Stomach (tissue), 9 donors: Measurements from ENCODE around the gene FCRL6. TPM values are rescaled to one million over a fixed set of nuclear protein-coding genes. Genes with fewer than 3 reads are reported as not detected.

ENCODE experiments used
- DNase-seq, 2 donors: peaks; one replicate each; pipeline versions ENCODE4 v3.0.0 to v3.0.0-alpha.2; 2013 to 2019
- H3K27ac ChIP-seq, 5 donors: fragments of 200-600 bp in 4 of 5; sonication (generic) in 4 of 5; one replicate each; pipeline ENCODE4 v1.5.1; 2013 to 2019; ENCODE audit warnings: mild to moderate bottlenecking in 1 of 5, moderate library complexity in 1 of 5
- H3K27me3 ChIP-seq, 3 donors: fragments of 200-600 bp; sonication (generic); one replicate each; pipeline ENCODE4 v1.5.1; 2017 to 2019; ENCODE audit warnings: mixed run types in 1 of 3
- H3K36me3 ChIP-seq, 4 donors: fragments of 200-600 bp; sonication (generic); 1 replicate in 3 of 4; 2 replicates in 1 of 4; pipeline ENCODE4 v1.5.1; 2016 to 2019
- H3K4me1 ChIP-seq, 4 donors: fragments of 200-600 bp; sonication (generic); one replicate each; pipeline ENCODE4 v1.5.1; 2016 to 2019
- H3K4me3 ChIP-seq, 4 donors: fragments of 200-600 bp; sonication (generic) in 3 of 4; one replicate each; pipeline ENCODE4 v1.5.1; 2016 to 2019; ENCODE audit warnings: mild to moderate bottlenecking in 1 of 4
- H3K9me3 ChIP-seq, 4 donors: fragments of 200-600 bp; sonication (generic); one replicate each; pipeline ENCODE4 v1.5.1; 2016 to 2019
- EP300 ChIP-seq: sonication (generic); formaldehyde crosslinking; IDR thresholded peaks from one replicate; pipeline ENCODE4 v1.6.1; 2017; ENCODE audit warnings: antibody characterized with exemption
- POLR2A ChIP-seq, 4 donors: fragments of 450-650 bp; IDR thresholded peaks; one replicate each; pipeline ENCODE4 v1.6.1; 2016; ENCODE audit warnings: antibody characterized with exemption in 4 of 4, control low read depth in 2 of 4, mild to moderate bottlenecking in 1 of 4, moderate library complexity in 1 of 4
- POLR2AphosphoS5 ChIP-seq, 3 donors: sonication (generic); formaldehyde crosslinking; IDR thresholded peaks; one replicate each; pipeline ENCODE4 v1.6.1; 2016; ENCODE audit warnings: antibody characterized with exemption in 3 of 3
- WGBS, 5 donors: extraction: QIAGEN DNeasy Blood & Tissue Kit in 3 of 5; methylation state at CpG; one replicate each; pipeline versions ENCODE4 v1.1.5 to v1.1.7; 2013 to 2018; 5-methylcytosine and 5-hydroxymethylcytosine counted together
- intact Hi-C: fragments of 100-400 bp; cut with DNase I; formaldehyde crosslinking; loops from one replicate; pipeline ENCODE4 v1.15.1; 2023; ENCODE audit warnings: low total_unique reads
- polyA plus RNA-seq, 3 donors: library from polyadenylated mRNA; stranded (reverse); fragments of 200-250 nt; gene quantifications; one replicate each; pipeline ENCODE4 v1.2.3, GENCODE V29; 2013
- small RNA-seq, 4 donors: library from RNA; depleted of rRNA; stranded (forward); fragments of <200 nt; gene quantifications; one replicate each; pipeline ENCODE3, GENCODE V24; 2016
- total RNA-seq, 5 donors: library from RNA; depleted of rRNA; stranded (reverse); fragments of >200 nt; gene quantifications; one replicate each; pipeline versions ENCODE4 v1.1.0 to v1.2.3, GENCODE V29; 2014 to 2016
- TF ChIP-seq, protein P1 (sequence below), 7 experiments: fragments of 450-650 bp in 4 of 7; fragments of 200-600 bp in 3 of 7; sonication (generic) in 3 of 7; IDR thresholded peaks; one replicate each; pipeline ENCODE4 v1.5.1; 2016 to 2019; ENCODE audit warnings: antibody characterized with exemption in 7 of 7, control low read depth in 2 of 7, mild to moderate bottlenecking in 1 of 7
- donor health status: healthy with polysubstance abuse.
- donor health status: Bipolar disorder and iron deficiency.
- donor health status: healthy.

FCRL6 gene
- total and polyA plus RNA-seq, 8 donors = not detected

DNA sequence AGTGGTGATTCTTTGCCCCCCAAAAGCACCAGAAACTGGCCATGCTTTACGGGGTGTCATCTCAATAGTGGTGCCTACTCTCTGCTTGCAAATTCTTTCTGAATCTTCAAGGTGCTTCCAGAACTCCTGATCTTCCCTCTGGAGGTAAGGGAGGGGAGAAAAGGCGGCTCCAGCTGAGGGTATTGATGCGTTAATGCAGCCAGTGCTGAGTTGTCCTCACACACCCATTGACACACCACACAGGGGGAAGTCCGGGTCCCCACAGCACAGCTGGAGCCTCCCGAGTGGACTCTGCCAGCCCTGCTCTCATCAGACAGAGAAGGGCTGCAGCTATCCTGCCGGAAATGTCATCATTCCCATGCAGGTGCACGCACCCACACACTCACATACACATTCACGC lies 59.1 kb downstream of the FCRL6 start:
- Histone ChIP-seq H3K9me3 (no peaks in the 10 kb centered on the region), H3K27me3 (no peaks in the 10 kb centered on the region), H3K4me1 (peaks cover 0 to 14% (median 2%) of the 10 kb centered on the region in 4 donors), H3K36me3 (peaks cover 0 to 4% (median 0%) of the 10 kb centered on the region in 4 donors), H3K27ac (no peak overlapping the region), H3K4me3 (no peak overlapping the region)
- TF ChIP-seq POLR2A (IDR thresholded peaks at IDR 0.05) (no peak), POLR2AphosphoS5 (IDR thresholded peaks at IDR 0.05) (no peak), EP300 (no peak)
- TF ChIP-seq, protein P1, sequence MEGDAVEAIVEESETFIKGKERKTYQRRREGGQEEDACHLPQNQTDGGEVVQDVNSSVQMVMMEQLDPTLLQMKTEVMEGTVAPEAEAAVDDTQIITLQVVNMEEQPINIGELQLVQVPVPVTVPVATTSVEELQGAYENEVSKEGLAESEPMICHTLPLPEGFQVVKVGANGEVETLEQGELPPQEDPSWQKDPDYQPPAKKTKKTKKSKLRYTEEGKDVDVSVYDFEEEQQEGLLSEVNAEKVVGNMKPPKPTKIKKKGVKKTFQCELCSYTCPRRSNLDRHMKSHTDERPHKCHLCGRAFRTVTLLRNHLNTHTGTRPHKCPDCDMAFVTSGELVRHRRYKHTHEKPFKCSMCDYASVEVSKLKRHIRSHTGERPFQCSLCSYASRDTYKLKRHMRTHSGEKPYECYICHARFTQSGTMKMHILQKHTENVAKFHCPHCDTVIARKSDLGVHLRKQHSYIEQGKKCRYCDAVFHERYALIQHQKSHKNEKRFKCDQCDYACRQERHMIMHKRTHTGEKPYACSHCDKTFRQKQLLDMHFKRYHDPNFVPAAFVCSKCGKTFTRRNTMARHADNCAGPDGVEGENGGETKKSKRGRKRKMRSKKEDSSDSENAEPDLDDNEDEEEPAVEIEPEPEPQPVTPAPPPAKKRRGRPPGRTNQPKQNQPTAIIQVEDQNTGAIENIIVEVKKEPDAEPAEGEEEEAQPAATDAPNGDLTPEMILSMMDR (IDR thresholded peaks at IDR 0.05) = no peak
- intact Hi-C loops = no loop called here
- WGBS, 5 donors = 76 to 85% (median 80%) methylated on average over 7 to 8 of the region's 8 CpGs
- DNase-seq = no peak

DNA sequence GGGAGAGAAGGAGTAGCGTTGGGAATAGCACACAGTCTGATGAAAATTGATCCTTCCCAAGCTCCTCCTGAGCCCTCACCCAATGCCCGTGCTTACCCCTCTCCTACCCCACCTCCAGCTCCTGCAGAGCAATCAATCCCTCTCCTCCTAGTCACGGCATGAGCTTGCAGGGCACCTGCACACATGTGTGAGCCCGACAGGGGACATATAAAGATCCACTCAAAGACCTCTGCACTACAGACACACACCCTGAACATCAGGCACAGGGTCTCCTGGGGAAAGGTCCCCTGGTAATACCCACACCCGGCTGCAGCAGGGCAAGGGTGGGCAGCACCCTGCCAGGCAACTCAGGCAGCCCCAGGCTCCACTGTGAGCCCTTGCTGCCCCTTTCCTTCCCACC lies 59.9 kb downstream of the FCRL6 start:
- DNase-seq = no peak
- TF ChIP-seq, protein P1 (IDR thresholded peaks at IDR 0.05) = no peak
- no peak for TF ChIP-seq EP300
- TF ChIP-seq POLR2AphosphoS5 (IDR thresholded peaks at IDR 0.05) = no peak
- no peak for TF ChIP-seq POLR2A (IDR thresholded peaks at IDR 0.05)
- 76 to 92% (median 86%) methylated on average over 4 to 5 of the region's 5 CpGs for WGBS, 5 donors
- no peaks in the 10 kb centered on the region for H3K27me3 ChIP-seq
- H3K4me1 ChIP-seq = peaks cover 0 to 16% (median 3%) of the 10 kb centered on the region in 4 donors
- no peak overlapping the region for H3K4me3 ChIP-seq
- intact Hi-C loops = no loop called here
- H3K36me3 ChIP-seq = peaks cover 0 to 4% (median 0%) of the 10 kb centered on the region in 4 donors
- H3K27ac ChIP-seq = no peak overlapping the region
- H3K9me3 ChIP-seq = no peaks in the 10 kb centered on the region

DNA sequence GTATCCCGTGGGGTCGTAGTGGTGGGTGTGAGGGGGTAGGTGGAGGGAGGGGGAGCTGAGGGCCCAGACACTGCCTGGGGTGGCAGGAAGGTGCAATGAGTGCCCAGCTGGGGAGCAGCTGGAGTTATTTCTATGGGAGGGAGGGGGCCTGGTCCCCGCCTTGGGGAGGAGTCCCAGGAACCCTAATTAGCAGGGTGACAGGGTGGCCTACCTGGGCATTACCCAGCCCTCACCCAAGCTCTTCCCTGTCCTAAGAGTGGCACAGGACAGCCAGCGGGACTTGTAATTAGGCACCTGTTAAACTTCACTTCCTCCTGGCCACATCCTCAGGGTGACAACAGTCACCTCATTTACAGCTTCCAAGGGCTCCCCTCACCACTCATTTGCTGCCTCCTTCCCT lies 60.4 kb downstream of the FCRL6 start, which contains the start of gene VSIG8:
Gene VSIG8 (minus strand): TSS at position 101 of the 400 bp plus-strand sequence. CDS start 136 bp downstream, outside the sequence.
- TF ChIP-seq EP300 (no peak), POLR2A (IDR thresholded peaks at IDR 0.05) (no peak), POLR2AphosphoS5 (IDR thresholded peaks at IDR 0.05) (no peak)
- TF ChIP-seq, protein P1 (IDR thresholded peaks at IDR 0.05) = no peak
- Histone ChIP-seq H3K27me3 (no peaks in the 10 kb centered on the region), H3K4me3 (no peak within 1 kb of the TSS), H3K27ac (no peak within 1 kb of the TSS), H3K36me3 (peaks cover 0 to 4% (median 0%) of the 10 kb centered on the region in 4 donors), H3K4me1 (peaks cover 0 to 22% (median 8%) of the 10 kb centered on the region in 4 donors), H3K9me3 (no peaks in the 10 kb centered on the region)
- no peak for DNase-seq
- 72 to 91% (median 81%) methylated on average over 2 to 4 of the region's 4 CpGs for WGBS, 5 donors
- intact Hi-C loops = no loop called here

DNA sequence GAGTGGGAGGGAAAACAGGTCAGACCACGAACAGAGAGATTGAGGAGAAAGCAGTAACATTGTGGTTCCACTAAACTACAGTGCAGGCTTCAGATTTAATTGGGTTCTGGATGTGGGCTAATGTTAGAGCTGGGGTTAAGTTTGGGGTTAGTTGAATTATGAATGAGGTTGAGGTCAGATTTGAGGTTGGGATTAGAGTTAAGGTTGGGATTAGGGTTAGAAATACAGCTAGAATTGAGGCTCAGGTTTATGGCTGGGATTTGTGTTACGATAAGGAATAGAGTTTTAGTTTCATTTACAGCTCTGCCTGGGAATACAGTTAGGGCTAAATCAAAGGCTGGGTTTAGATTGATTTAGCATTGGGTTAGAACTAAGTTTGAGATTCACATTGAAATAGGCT lies 62.1 kb downstream of the FCRL6 start:
- peaks cover 0 to 2% (median 0%) of the 10 kb centered on the region in 3 donors for H3K27me3 ChIP-seq
- no peak overlapping the region for H3K4me3 ChIP-seq
- DNase-seq = no peak
- no peaks in the 10 kb centered on the region for H3K9me3 ChIP-seq
- TF ChIP-seq, protein P1 (IDR thresholded peaks at IDR 0.05) = no peak
- no peak for TF ChIP-seq POLR2AphosphoS5 (IDR thresholded peaks at IDR 0.05)
- intact Hi-C loops = no loop called here
- peaks cover 0 to 4% (median 0%) of the 10 kb centered on the region in 4 donors for H3K36me3 ChIP-seq
- no peak overlapping the region for H3K27ac ChIP-seq
- peaks cover 7 to 33% (median 22%) of the 10 kb centered on the region in 4 donors for H3K4me1 ChIP-seq
- 71 to 82% (median 75%) methylated on average over 2 of the region's 2 CpGs for WGBS, 5 donors

Small RNA genes lying within 50 kb of the gene (small RNA-seq; reads per million reads assigned to genes)
- gene RF00570 = 0 to 0.20 (median 0.04) reads per million in 4 donors

Other genes with a start within 250 kb of the FCRL6 start
- not detected for gene APCS, start 214.5 kb upstream of the FCRL6 start, total RNA-seq
- gene APCS, start 214.5 kb upstream of the FCRL6 start, polyA plus RNA-seq = not detected
- not detected for gene CRP, start 87.8 kb upstream of the FCRL6 start, total RNA-seq
- gene CRP, start 87.8 kb upstream of the FCRL6 start, polyA plus RNA-seq = under 1 TPM in 1 of 3 donors, not detected in 2; 0.10 TPM
- gene DUSP23, start 21.4 kb upstream of the FCRL6 start, total RNA-seq = 10 to 100 TPM in 3 of 5 donors, 1 to 10 TPM in 1, not detected in 1; 3.6 to 84.3 (median 27.2) TPM
- 100 to 1,000 TPM in 1 of 3 donors, 10 to 100 TPM in 2; 80.7 to 107 (median 86.5) TPM for gene DUSP23, start 21.4 kb upstream of the FCRL6 start, polyA plus RNA-seq
- 1 to 10 TPM in 3 of 5 donors, not detected in 2; 2.0 to 4.5 (median 2.9) TPM for gene SLAMF8, start 24.5 kb downstream of the FCRL6 start, total RNA-seq
- gene SLAMF8, start 24.5 kb downstream of the FCRL6 start, polyA plus RNA-seq = 1 to 10 TPM in 2 of 3 donors, under 1 TPM in 1; 0.76 to 3.1 (median 1.9) TPM
- 1 to 10 TPM in 1 of 5 donors, not detected in 4; 2.5 TPM for gene VSIG8, start 60.3 kb downstream of the FCRL6 start, total RNA-seq
- gene VSIG8, start 60.3 kb downstream of the FCRL6 start, polyA plus RNA-seq = under 1 TPM in 1 of 3 donors, not detected in 2; 0.30 TPM
- 1 to 10 TPM in 1 of 5 donors, under 1 TPM in 1, not detected in 3; 0.73 to 1.0 TPM for gene CFAP45, start 97.8 kb downstream of the FCRL6 start, total RNA-seq
- gene CFAP45, start 97.8 kb downstream of the FCRL6 start, polyA plus RNA-seq = under 1 TPM in 2 of 3 donors, not detected in 1; 0.30 to 0.31 TPM
- 100 to 1,000 TPM in 4 of 5 donors, 10 to 100 TPM in 1; 49.0 to 445 (median 239) TPM for gene TAGLN2, start 123.1 kb downstream of the FCRL6 start, total RNA-seq
- gene TAGLN2, start 123.1 kb downstream of the FCRL6 start, polyA plus RNA-seq = 1,000 to 10,000 TPM in 1 of 3 donors, 100 to 1,000 TPM in 2; 306 to 1,290 (median 583) TPM
- gene IGSF9, start 143.3 kb downstream of the FCRL6 start, total RNA-seq = 10 to 100 TPM in 3 of 5 donors, 1 to 10 TPM in 2; 4.9 to 36.2 (median 15.6) TPM
- 1 to 10 TPM; 2.0 to 8.2 (median 7.3) TPM for gene IGSF9, start 143.3 kb downstream of the FCRL6 start, polyA plus RNA-seq
- not detected for gene SLAMF9, start 151.9 kb downstream of the FCRL6 start, total RNA-seq
- under 1 TPM in 1 of 3 donors, not detected in 2; 0.87 TPM for gene SLAMF9, start 151.9 kb downstream of the FCRL6 start, polyA plus RNA-seq
- gene PIGM, start 229.6 kb downstream of the FCRL6 start, total RNA-seq = 1 to 10 TPM; 3.5 to 8.7 (median 6.6) TPM
- 1 to 10 TPM in 2 of 3 donors, under 1 TPM in 1; 0.76 to 3.4 (median 1.6) TPM for gene PIGM, start 229.6 kb downstream of the FCRL6 start, polyA plus RNA-seq